GM12878 (cell line): ENCODE results near the gene PTK6. TPM values are rescaled to one million over a fixed set of nuclear protein-coding genes. Genes with fewer than 3 reads are reported as not detected.

Experiments
- ATAC-seq: fragments of 200-7000 bp; cut with Tn5 transposase; 3 replicates; pipeline ENCODE4 v1.9.1; 2020; ENCODE audit warnings: mild to moderate bottlenecking, moderate library complexity
- BruUV-seq: library from RNA; stranded (reverse); fragments of 400-500 nt; replicated peaks from 2 replicates; lab custom pipeline; 2021; lab: Mats Ljungman, UMichigan
- CTCF ChIA-PET: fragments of 300-600 bp; sonication (Branson Sonifier 250); formaldehyde crosslinking; extraction: SDS; loops from one replicate; lab custom pipeline; 2021; ENCODE audit warnings: inconsistent platforms; lab: Yijun Ruan, JAX
- POLR2A ChIA-PET: fragments of 350-600 bp; formaldehyde crosslinking; extraction: SDS; loops from one replicate; lab custom pipeline; 2021; ENCODE audit warnings: inconsistent platforms; lab: Charles Lee
- RAD21 ChIA-PET: fragments of 300-600 bp; sonication (Branson Sonifier 250); formaldehyde crosslinking; loops from one replicate; lab custom pipeline; 2023; ENCODE audit warnings: antibody characterized with exemption; ENCODE audit not compliant: unreplicated experiment; lab: Charles Lee
- SMC1A ChIA-PET: fragments of 300-600 bp; sonication (Branson Sonifier 250); formaldehyde crosslinking; loops from one replicate; lab custom pipeline; 2023; ENCODE audit not compliant: unreplicated experiment, uncharacterized antibody; lab: Charles Lee
- DNase-seq: peaks from one replicate; pipeline ENCODE4 v3.0.0-alpha.2; 2011; ENCODE audit warnings: low read depth, low spot score
- FAIRE-seq: peaks from 3 replicates; lab custom pipeline; 2011; peaks lifted over from hg19 to GRCh38; lab: Jason Lieb, UNC
- H2AFZ ChIP-seq: 2 replicates; pipeline ENCODE4 v1.6.0; 2011; ENCODE audit warnings: low read depth, low read length, control low read depth; ENCODE audit not compliant: control insufficient read depth
- H3K27ac ChIP-seq: 2 replicates; pipeline ENCODE4 v1.5.1; 2011; ENCODE audit warnings: control low read depth; ENCODE audit not compliant: control insufficient read depth, insufficient read depth
- H3K27me3 ChIP-seq, 2 experiments: replicated peaks in 1 of 2; 2 replicates each; pipeline versions ENCODE4 v1.6.0 to v1.6.1; 2011; ENCODE audit warnings: low read length in 1 of 2; ENCODE audit not compliant: control insufficient read depth in 2 of 2, insufficient read depth in 2 of 2
- H3K36me3 ChIP-seq, 2 experiments: 2 replicates each; pipeline ENCODE4 v1.5.1; 2011; ENCODE audit warnings: low read length in 1 of 2; ENCODE audit not compliant: control insufficient read depth in 2 of 2, insufficient read depth in 2 of 2
- H3K4me1 ChIP-seq: 2 replicates; pipeline ENCODE4 v1.6.1; 2011; ENCODE audit warnings: mild to moderate bottlenecking, low read length, moderate library complexity, mixed read lengths; ENCODE audit not compliant: control insufficient read depth, insufficient read depth
- H3K4me2 ChIP-seq: 2 replicates; pipeline ENCODE4 v1.6.0; 2011; ENCODE audit warnings: control low read depth; ENCODE audit not compliant: control insufficient read depth, insufficient read depth
- H3K4me3 ChIP-seq: fragments of 200-600 bp; sonication (generic); 2 replicates; pipeline ENCODE4 v1.5.1; 2016
- H3K79me2 ChIP-seq: 2 replicates; pipeline ENCODE4 v1.6.0; 2011; ENCODE audit warnings: low read length; ENCODE audit not compliant: control insufficient read depth, insufficient read depth
- H3K9ac ChIP-seq: 2 replicates; pipeline ENCODE4 v1.8.0; 2011; ENCODE audit warnings: low read length, control low read depth, mixed read lengths; ENCODE audit not compliant: control insufficient read depth, insufficient read depth
- H3K9me3 ChIP-seq: replicated peaks from 3 replicates; pipeline ENCODE4 v1.5.1; 2011; ENCODE audit warnings: mild to moderate bottlenecking, low read length; ENCODE audit not compliant: control insufficient read depth, insufficient read depth
- H4K20me1 ChIP-seq: 2 replicates; pipeline ENCODE4 v1.6.0; 2011; ENCODE audit not compliant: control insufficient read depth, insufficient read depth
- CBFB ChIP-seq: IDR thresholded peaks from 2 replicates; pipeline ENCODE4 v1.6.1; 2016; ENCODE audit warnings: antibody characterized with exemption, low read depth
- CBX5 ChIP-seq: sonication (generic); IDR thresholded peaks from 2 replicates; pipeline ENCODE4 v1.6.1; 2016; ENCODE audit warnings: low read depth, moderate library complexity, mild to moderate bottlenecking, inconsistent platforms
- DPF2 ChIP-seq: fragments of 450-650 bp; IDR thresholded peaks from 2 replicates; pipeline ENCODE4 v1.6.1; 2017; ENCODE audit warnings: mild to moderate bottlenecking
- EGR1 ChIP-seq, 2 experiments: IDR thresholded peaks; 1 replicate in 1 of 2; 2 replicates in 1 of 2; pipeline ENCODE4 v1.6.1; 2011 to 2012; ENCODE audit warnings: low read depth in 2 of 2, low read length in 2 of 2, borderline replicate concordance in 1 of 2, mild to moderate bottlenecking in 1 of 2, moderate library complexity in 1 of 2
- ELK1 ChIP-seq: IDR thresholded peaks from 2 replicates; pipeline ENCODE4 v1.6.1; 2012; ENCODE audit warnings: low read depth, low read length, improper control_type of control experiment
- ETV6 ChIP-seq, 2 experiments: fragments of 450-650 bp in 1 of 2; IDR thresholded peaks in 1 of 2; conservative IDR thresholded peaks in 1 of 2; 2 replicates each; pipeline ENCODE4 v1.6.1; 2014; ENCODE audit warnings: antibody characterized with exemption in 1 of 2, borderline replicate concordance in 1 of 2, low read depth in 1 of 2, mild to moderate bottlenecking in 1 of 2, moderate library complexity in 1 of 2
- GABPA ChIP-seq: IDR thresholded peaks from 2 replicates; pipeline ENCODE4 v1.6.1; 2014; ENCODE audit warnings: antibody characterized with exemption, low read depth, mild to moderate bottlenecking, inconsistent platforms
- HDAC6 ChIP-seq: fragments of 200-600 bp; sonication (generic); IDR thresholded peaks from one replicate; pipeline ENCODE4 v1.8.0; 2017; ENCODE audit warnings: antibody characterized with exemption; ENCODE audit not compliant: unreplicated experiment
- IRF5 ChIP-seq: fragments of 450-650 bp; IDR thresholded peaks from 2 replicates; pipeline ENCODE4 v1.6.1; 2017; ENCODE audit warnings: borderline replicate concordance
- JUNB ChIP-seq: IDR thresholded peaks from 2 replicates; pipeline ENCODE4 v1.6.1; 2016; ENCODE audit warnings: antibody characterized with exemption, mild to moderate bottlenecking
- MAX ChIP-seq: IDR thresholded peaks from 2 replicates; pipeline ENCODE4 v1.6.1; 2012; ENCODE audit warnings: low read depth, low read length, improper control_type of control experiment
- MEF2B ChIP-seq: fragments of 450-650 bp; IDR thresholded peaks from 2 replicates; pipeline ENCODE4 v1.6.1; 2018; ENCODE audit warnings: mild to moderate bottlenecking, moderate library complexity; ENCODE audit not compliant: partially characterized antibody, poor library complexity, severe bottlenecking
- RAD21 ChIP-seq: IDR thresholded peaks from 2 replicates; pipeline ENCODE4 v1.6.1; 2011; ENCODE audit warnings: mild to moderate bottlenecking, low read depth, low read length, moderate library complexity; ENCODE audit not compliant: insufficient read depth
- RAD51 ChIP-seq: fragments of 450-650 bp; IDR thresholded peaks from 2 replicates; pipeline ENCODE4 v1.6.1; 2016; ENCODE audit warnings: moderate library complexity, mild to moderate bottlenecking, inconsistent platforms
- SMAD1 ChIP-seq: fragments of 450-650 bp; IDR thresholded peaks from 2 replicates; pipeline ENCODE4 v1.6.1; 2018; ENCODE audit warnings: mild to moderate bottlenecking, low read depth; ENCODE audit not compliant: partially characterized antibody
- SREBF2 ChIP-seq: IDR thresholded peaks from 2 replicates; pipeline ENCODE4 v1.6.1; 2012; ENCODE audit warnings: mild to moderate bottlenecking, low read length
- TCF12 ChIP-seq: IDR thresholded peaks from 2 replicates; pipeline ENCODE4 v1.6.1; 2011; ENCODE audit warnings: low read depth, mild to moderate bottlenecking, low read length
- TCF7 ChIP-seq: IDR thresholded peaks from 2 replicates; pipeline ENCODE4 v1.6.1; 2014; ENCODE audit warnings: antibody characterized with exemption, borderline replicate concordance
- ZNF207 ChIP-seq: fragments of 450-650 bp; IDR thresholded peaks from 2 replicates; pipeline ENCODE4 v1.6.1; 2014; ENCODE audit warnings: antibody characterized with exemption, mild to moderate bottlenecking, borderline replicate concordance
- WGBS: methylation state at CpG from one replicate; pipeline ENCODE4 v1.1.6; 2016; ENCODE audit warnings: low lambda C conversion rate; ENCODE audit not compliant: insufficient replicate concordance, insufficient coverage; ENCODE audit errors: missing lambda C conversion rate; 5-methylcytosine and 5-hydroxymethylcytosine counted together
- in situ Hi-C: fragments of 300-500 bp; cut with MboI; formaldehyde crosslinking; loops from 9 replicates; pipeline ENCODE4 v1.14.3; 2018; ENCODE audit warnings: mixed read lengths
- intact Hi-C: fragments of 100-400 bp; cut with micrococcal nuclease; formaldehyde crosslinking; loops from one replicate; pipeline ENCODE4 v1.14.2; 2022; ENCODE audit not compliant: unreplicated experiment
- polyA plus RNA-seq, 11 experiments: library from polyadenylated mRNA; depleted of rRNA in 4 of 11; unstranded in 6 of 11; stranded (reverse) in 5 of 11; fragments of >200 nt; fragmentation: Nextera tagmentation in 4 of 11; fragmentation: Illumina TruSeq in 1 of 11; extraction: Ambion mirVana in 4 of 11; extraction: Trizol in 1 of 11; gene quantifications; 1 replicate in 1 of 11; 2 replicates in 10 of 11; pipeline versions ENCODE4 v1.2.1 to v1.2.3, GENCODE V29; 2011 to 2016; ENCODE audit warnings: inconsistent platforms in 2 of 11, missing spikeins in 2 of 11, low read depth in 1 of 11
- total RNA-seq, 4 experiments: library from RNA; depleted of rRNA in 3 of 4; stranded (reverse); fragments of >200 nt in 3 of 4; fragmentation: Illumina TruSeq in 1 of 4; extraction: Trizol in 1 of 4; gene quantifications; 2 replicates each; pipeline versions ENCODE4 v1.2.1 to v1.2.3, GENCODE V29; 2013 to 2021

PTK6 gene
- total and polyA plus RNA-seq, 10 of the 15 experiments (the other 5 are each of a cell fraction or from before 2014, with no cell fraction given): 0.02 to 0.21 (median 0.09) TPM; not detected in 3

GRCh38 chr20:63568986-63569949 lies 32.1 kb upstream of the PTK6 start:
- Histone ChIP-seq H3K27me3 (no peaks in the 10 kb centered on the region), H3K4me3 (no peak overlapping the region), H3K27ac (no peak overlapping the region), H2AFZ (no peak overlapping the region), H3K4me1 (peaks cover 29% of the 10 kb centered on the region), H3K9ac (no peak overlapping the region), H3K9me3 (no peaks in the 10 kb centered on the region; the same call in 2 of the 3 replicates), H3K79me2 (peaks cover 3% of the 10 kb centered on the region; the same call in 1 of the 2 replicates), H3K36me3 (no peaks in the 10 kb centered on the region), H3K4me2 (peak overlapping the region; percentile 82; the same call in 1 of the 2 replicates), H4K20me1 (no peaks in the 10 kb centered on the region)
- 59% methylated on average over 36 of the region's 46 CpGs for WGBS
- POLR2A ChIA-PET: no interaction called here
- in situ Hi-C loops (no loop called here), intact Hi-C loops (no loop called here)
- CTCF ChIA-PET: interaction anchor here (2.3 kb wide), 1 partner anchor 32 kb away, joined by 5 read pairs; the partner anchor contains the start of gene PTK6
- ATAC-seq: no peak
- SMC1A ChIA-PET: interaction anchor here (1.1 to 1.2 kb wide), 2 partner anchors 14 to 79 kb away, joined by 3 to 5 read pairs; no protein-coding TSS in a partner anchor
- RAD21 ChIA-PET: interaction anchor here (1.9 kb wide), 1 partner anchor 32 kb away, joined by 6 read pairs; the partner anchor contains the start of gene PTK6
- no peak for DNase-seq
- no TSS peak for BruUV-seq
- TF ChIP-seq DPF2 (no peak), MEF2B (no peak), ELK1 (no peak), HDAC6 (no peak), JUNB (no peak), RAD21 (no peak), IRF5 (no peak), TCF12 (no peak), MAX (no peak), ETV6 (conservative IDR thresholded peaks at IDR 0.05 in 1 of 2, IDR thresholded peaks at IDR 0.05 in 1 of 2; ENCODE audit: borderline replicate concordance in 1 of 2, low read depth in 1 of 2) (no peak), RAD51 (no peak), ZNF207 (no peak), SREBF2 (no peak), CBX5 (no peak), GABPA (no peak), TCF7 (no peak), CBFB (no peak), EGR1 (IDR thresholded peaks at IDR 0.05; ENCODE audit: borderline replicate concordance in 1 of 2, low read depth in 2 of 2, low read length in 2 of 2) (no peak), SMAD1 (no peak)
- no peak for FAIRE-seq
